Left lung (tissue), 10 donors: ENCODE measurements around the gene DSEL. TPM values are rescaled to one million over a fixed set of nuclear protein-coding genes. Genes with fewer than 3 reads are reported as not detected.

Experiments used
- ATAC-seq: fragments of 200-7000 bp; cut with Tn5 transposase; one replicate; pipeline ENCODE4 v1.9.1; 2020; ENCODE audit warnings: moderate library complexity
- DNase-seq, 4 donors: peaks; one replicate each; pipeline ENCODE4 v3.0.0-alpha.2; 2013 to 2020
- H3K27ac ChIP-seq, 2 donors: fragments of 200-600 bp; sonication (generic) in 1 of 2; one replicate each; pipeline versions ENCODE4 v1.5.0 to v1.8.0; 2020 to 2021
- H3K27me3 ChIP-seq, 2 donors: fragments of 200-600 bp; sonication (generic) in 1 of 2; one replicate each; pipeline versions ENCODE4 v1.5.0 to v1.8.0; 2020 to 2021
- H3K36me3 ChIP-seq, 2 donors: fragments of 200-600 bp; sonication (generic) in 1 of 2; one replicate each; pipeline versions ENCODE4 v1.5.0 to v1.8.0; 2020 to 2021
- H3K4me1 ChIP-seq, 2 donors: fragments of 200-600 bp; one replicate each; pipeline ENCODE4 v1.8.0; 2021
- H3K4me3 ChIP-seq, 2 donors: fragments of 200-600 bp; sonication (generic) in 1 of 2; one replicate each; pipeline versions ENCODE4 v1.5.0 to v1.8.0; 2020 to 2021; ENCODE audit warnings: mild to moderate bottlenecking in 1 of 2
- H3K9me3 ChIP-seq, 2 donors: fragments of 200-600 bp; sonication (generic) in 1 of 2; one replicate each; pipeline versions ENCODE4 v1.5.0 to v1.8.0; 2020 to 2021
- intact Hi-C, 2 donors: fragments of 100-400 bp; cut with DNase I; formaldehyde crosslinking; loops; one replicate each; pipeline versions ENCODE4 v1.11.2 to v1.14.2; 2022
- polyA plus RNA-seq, 6 donors: library from polyadenylated mRNA; unstranded; fragments of 120-200 nt; gene quantifications; one replicate each; pipeline ENCODE4 v1.2.1, GENCODE V29; 2013; ENCODE audit not compliant: insufficient read length in 6 of 6
- total RNA-seq, 2 donors: library from RNA; stranded (reverse); fragmentation: NEBNext Ultra II Directional; extraction: Animal tissue kit (Norgen Biotek cat#: 25700); gene quantifications; one replicate each; pipeline ENCODE4 v1.2.1, GENCODE V29; 2021
- TF ChIP-seq, protein P1 (sequence below), 2 donors: fragments of 200-600 bp; sonication (generic) in 1 of 2; IDR thresholded peaks; one replicate each; pipeline versions ENCODE4 v1.5.0 to v1.8.0; 2021; ENCODE audit warnings: antibody characterized with exemption in 2 of 2
- donor health status: DM: no; HTN: yes; CAD: no.
- donor health status: DM: no; HTN: no; CAD: no.

Gene DSEL
- total and polyA plus RNA-seq, 8 donors: 4.1 to 17.3 (median 6.1) TPM

DNA sequence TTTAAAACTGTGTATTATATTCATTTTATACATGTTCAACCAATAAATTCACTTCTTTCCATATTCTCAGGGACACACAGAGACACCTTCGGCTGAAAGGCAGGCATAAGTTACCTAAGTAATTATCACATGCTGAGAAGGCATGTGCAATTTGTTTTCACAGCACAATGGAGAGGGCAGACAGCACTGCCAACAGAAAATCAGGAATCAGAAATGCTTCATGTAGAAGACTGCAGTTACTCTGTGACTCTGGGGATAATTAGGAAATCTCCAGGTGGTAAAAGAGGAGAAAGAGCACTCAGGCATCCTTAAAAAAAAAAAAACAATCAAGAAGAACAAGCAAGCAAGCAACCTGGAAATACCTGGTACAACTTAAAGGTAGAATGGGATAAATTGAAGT, 49.3 kb downstream of the DSEL start:
- H3K4me1 ChIP-seq: no peaks in the 10 kb centered on the region
- no peaks in the 10 kb centered on the region for H3K36me3 ChIP-seq
- H3K27ac ChIP-seq: no peak overlapping the region
- DNase-seq (no peak), ATAC-seq (no peak)
- TF ChIP-seq, protein P1, sequence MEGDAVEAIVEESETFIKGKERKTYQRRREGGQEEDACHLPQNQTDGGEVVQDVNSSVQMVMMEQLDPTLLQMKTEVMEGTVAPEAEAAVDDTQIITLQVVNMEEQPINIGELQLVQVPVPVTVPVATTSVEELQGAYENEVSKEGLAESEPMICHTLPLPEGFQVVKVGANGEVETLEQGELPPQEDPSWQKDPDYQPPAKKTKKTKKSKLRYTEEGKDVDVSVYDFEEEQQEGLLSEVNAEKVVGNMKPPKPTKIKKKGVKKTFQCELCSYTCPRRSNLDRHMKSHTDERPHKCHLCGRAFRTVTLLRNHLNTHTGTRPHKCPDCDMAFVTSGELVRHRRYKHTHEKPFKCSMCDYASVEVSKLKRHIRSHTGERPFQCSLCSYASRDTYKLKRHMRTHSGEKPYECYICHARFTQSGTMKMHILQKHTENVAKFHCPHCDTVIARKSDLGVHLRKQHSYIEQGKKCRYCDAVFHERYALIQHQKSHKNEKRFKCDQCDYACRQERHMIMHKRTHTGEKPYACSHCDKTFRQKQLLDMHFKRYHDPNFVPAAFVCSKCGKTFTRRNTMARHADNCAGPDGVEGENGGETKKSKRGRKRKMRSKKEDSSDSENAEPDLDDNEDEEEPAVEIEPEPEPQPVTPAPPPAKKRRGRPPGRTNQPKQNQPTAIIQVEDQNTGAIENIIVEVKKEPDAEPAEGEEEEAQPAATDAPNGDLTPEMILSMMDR (IDR thresholded peaks at IDR 0.05): no peak
- no peaks in the 10 kb centered on the region for H3K27me3 ChIP-seq
- no peaks in the 10 kb centered on the region for H3K9me3 ChIP-seq
- H3K4me3 ChIP-seq: no peak overlapping the region
- intact Hi-C loops: no loop called here

DNA sequence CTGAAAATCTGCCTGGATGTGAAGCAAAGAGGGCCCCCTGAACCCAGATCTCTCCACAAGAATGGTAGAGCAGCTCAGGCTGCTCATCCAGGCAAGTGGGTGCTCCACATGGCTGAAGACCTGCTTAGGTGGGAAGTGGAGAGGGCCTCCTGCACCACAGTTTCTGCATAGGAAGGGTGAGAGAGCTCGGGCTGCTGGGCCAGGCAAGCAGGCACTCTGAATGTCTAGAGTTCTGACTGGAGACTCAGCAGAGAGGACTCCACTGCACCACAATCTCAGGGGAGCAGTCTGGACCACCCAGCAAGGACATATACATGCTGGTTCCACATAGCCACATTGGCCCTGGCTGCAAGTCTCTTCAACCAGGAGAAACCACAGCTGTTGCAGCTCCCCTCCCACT, 52.0 kb downstream of the DSEL start:
- Histone ChIP-seq H3K36me3 (no peaks in the 10 kb centered on the region), H3K9me3 (no peaks in the 10 kb centered on the region), H3K4me1 (no peaks in the 10 kb centered on the region), H3K27ac (no peak overlapping the region), H3K4me3 (no peak overlapping the region), H3K27me3 (no peaks in the 10 kb centered on the region)
- DNase-seq: no peak
- no peak for ATAC-seq
- intact Hi-C loops: no loop called here
- TF ChIP-seq, protein P1 (IDR thresholded peaks at IDR 0.05): no peak

DNA sequence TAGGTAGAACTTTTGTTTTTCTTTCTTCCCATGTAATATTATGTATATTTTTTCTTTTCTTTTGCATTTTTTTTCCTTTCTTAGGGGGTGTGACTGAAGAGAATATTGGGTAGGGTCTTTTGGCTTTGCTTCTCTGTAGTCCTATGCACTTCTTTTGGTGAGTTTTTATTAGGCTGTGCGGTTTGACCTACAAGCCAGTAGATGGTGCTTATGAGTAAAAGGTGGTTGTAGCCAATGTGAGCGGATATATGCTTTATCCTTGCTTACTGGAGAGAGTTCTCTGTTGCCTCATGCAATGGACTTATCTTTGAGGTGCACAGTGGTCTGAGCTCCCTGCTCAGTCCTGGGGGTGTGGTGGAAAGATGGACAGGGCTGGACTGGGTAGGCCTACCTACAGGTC, 52.7 kb downstream of the DSEL start:
- Histone ChIP-seq H3K27ac (no peak overlapping the region), H3K9me3 (no peaks in the 10 kb centered on the region), H3K27me3 (no peaks in the 10 kb centered on the region), H3K36me3 (no peaks in the 10 kb centered on the region), H3K4me3 (no peak overlapping the region), H3K4me1 (no peaks in the 10 kb centered on the region)
- DNase-seq (no peak), ATAC-seq (no peak)
- TF ChIP-seq, protein P1 (IDR thresholded peaks at IDR 0.05): peak in 1 of 2 donors; percentile 9
- intact Hi-C loops: no loop called here

DNA sequence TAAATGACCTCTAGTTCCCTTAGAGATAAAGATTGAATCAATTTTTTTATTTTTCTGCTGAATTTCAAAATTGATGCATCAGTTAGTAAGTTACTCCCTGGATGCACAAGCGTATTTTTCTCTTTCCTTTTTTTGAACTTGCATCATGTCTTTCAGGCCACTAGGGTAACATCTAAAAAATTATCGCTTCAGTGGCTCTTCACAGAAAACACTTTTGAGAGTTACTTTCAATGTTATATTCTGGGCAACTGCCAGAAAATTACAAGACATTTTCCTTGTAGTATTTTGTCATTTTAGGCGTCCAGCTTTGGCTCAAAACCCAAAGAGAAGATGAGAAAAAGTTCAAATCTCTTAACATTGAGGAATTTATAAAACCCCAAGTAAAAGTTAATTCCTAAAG, 59.8 kb downstream of the DSEL start:
- Histone ChIP-seq H3K27ac (no peak overlapping the region), H3K9me3 (no peaks in the 10 kb centered on the region), H3K4me3 (no peak overlapping the region), H3K27me3 (no peaks in the 10 kb centered on the region), H3K36me3 (no peaks in the 10 kb centered on the region), H3K4me1 (no peaks in the 10 kb centered on the region)
- no peak for DNase-seq
- TF ChIP-seq, protein P1 (IDR thresholded peaks at IDR 0.05): peak in 1 of 2 donors; percentile 10
- intact Hi-C loops: no loop called here
- ATAC-seq: no peak
